ENCODE data around the gene MMS22L.

MMS22L gene

DNA sequence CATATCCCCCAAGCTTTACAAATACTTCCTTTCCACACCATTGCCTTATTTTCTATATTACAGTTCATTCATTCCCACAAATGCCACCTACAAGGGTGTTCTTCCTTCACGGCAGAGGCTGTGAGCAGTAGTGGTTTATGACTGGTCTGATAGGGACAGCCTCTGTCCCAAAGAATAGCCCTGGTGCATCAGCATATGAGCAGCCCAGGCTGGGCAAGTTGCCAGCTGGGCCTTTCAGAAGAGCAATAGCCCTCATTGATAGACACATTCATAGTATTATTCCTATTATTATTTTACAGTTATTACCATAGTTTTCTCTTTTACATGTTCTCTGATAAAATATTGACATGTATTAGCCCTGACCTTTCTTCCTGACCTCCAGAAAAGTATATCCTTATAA, 149.9 kb downstream of the MMS22L start:
- no peak for TF ChIP-seq CTCF (IDR thresholded peaks at IDR 0.05)

- no peak for TF ChIP-seq CTCF (IDR thresholded peaks at IDR 0.05)
Observed at GRCh38 chr6:97129106-97129505, 153.9 kb downstream of the MMS22L start.

GRCh38 chr6:97128507-97128906, 154.5 kb downstream of the MMS22L start:
- TF ChIP-seq CTCF (IDR thresholded peaks at IDR 0.05): no peak

DNA sequence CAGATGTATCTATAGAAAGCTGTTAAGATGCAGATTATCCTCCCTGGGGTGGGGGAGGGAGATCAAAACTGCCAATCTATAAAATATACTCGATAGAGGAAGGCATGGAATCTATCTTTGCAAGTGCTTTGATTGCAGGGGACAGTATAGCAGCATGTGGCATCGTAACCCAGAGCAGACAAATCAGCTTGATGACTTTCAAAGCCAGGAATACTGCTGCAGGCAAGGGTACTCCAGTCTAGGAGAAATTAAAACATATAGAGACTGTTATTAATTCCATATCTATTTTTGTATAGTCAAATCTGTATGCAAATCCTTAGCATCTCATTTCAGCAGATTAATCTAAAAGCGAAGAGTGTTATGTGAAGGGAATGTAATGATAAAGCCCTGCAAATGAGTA, 159.4 kb downstream of the MMS22L start:
- TF ChIP-seq CTCF (IDR thresholded peaks at IDR 0.05): no peak

- TF ChIP-seq CTCF (IDR thresholded peaks at IDR 0.05): no peak
Observed at GRCh38 chr6:97123112-97123511, 159.9 kb downstream of the MMS22L start.

- TF ChIP-seq CTCF (IDR thresholded peaks at IDR 0.05): no peak
Observed at GRCh38 chr6:97120511-97120910, 162.5 kb downstream of the MMS22L start.

- no peak for TF ChIP-seq CTCF (IDR thresholded peaks at IDR 0.05)
Observed at GRCh38 chr6:97114645-97115044, 168.4 kb downstream of the MMS22L start.

GRCh38 chr6:97113170-97113569, 169.8 kb downstream of the MMS22L start:
- no peak for TF ChIP-seq CTCF (IDR thresholded peaks at IDR 0.05)

Measured in LNCAP (cell line).